Hair follicle dermal papilla cell (primary cell): ENCODE measurements around the gene SEMA6C. TPM values are rescaled to one million over a fixed set of nuclear protein-coding genes. Genes with fewer than 3 reads are reported as not detected.

Source experiments
- total RNA-seq: library from RNA; depleted of rRNA; stranded (reverse); fragments of >200 nt; gene quantifications from 2 replicates; pipeline ENCODE4 v1.2.3, GENCODE V29; 2012

Gene SEMA6C, protein sequence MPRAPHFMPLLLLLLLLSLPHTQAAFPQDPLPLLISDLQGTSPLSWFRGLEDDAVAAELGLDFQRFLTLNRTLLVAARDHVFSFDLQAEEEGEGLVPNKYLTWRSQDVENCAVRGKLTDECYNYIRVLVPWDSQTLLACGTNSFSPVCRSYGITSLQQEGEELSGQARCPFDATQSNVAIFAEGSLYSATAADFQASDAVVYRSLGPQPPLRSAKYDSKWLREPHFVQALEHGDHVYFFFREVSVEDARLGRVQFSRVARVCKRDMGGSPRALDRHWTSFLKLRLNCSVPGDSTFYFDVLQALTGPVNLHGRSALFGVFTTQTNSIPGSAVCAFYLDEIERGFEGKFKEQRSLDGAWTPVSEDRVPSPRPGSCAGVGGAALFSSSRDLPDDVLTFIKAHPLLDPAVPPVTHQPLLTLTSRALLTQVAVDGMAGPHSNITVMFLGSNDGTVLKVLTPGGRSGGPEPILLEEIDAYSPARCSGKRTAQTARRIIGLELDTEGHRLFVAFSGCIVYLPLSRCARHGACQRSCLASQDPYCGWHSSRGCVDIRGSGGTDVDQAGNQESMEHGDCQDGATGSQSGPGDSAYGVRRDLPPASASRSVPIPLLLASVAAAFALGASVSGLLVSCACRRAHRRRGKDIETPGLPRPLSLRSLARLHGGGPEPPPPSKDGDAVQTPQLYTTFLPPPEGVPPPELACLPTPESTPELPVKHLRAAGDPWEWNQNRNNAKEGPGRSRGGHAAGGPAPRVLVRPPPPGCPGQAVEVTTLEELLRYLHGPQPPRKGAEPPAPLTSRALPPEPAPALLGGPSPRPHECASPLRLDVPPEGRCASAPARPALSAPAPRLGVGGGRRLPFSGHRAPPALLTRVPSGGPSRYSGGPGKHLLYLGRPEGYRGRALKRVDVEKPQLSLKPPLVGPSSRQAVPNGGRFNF
- total RNA-seq, result 5.4 and 5.5 TPM in 2 replicates

DNA sequence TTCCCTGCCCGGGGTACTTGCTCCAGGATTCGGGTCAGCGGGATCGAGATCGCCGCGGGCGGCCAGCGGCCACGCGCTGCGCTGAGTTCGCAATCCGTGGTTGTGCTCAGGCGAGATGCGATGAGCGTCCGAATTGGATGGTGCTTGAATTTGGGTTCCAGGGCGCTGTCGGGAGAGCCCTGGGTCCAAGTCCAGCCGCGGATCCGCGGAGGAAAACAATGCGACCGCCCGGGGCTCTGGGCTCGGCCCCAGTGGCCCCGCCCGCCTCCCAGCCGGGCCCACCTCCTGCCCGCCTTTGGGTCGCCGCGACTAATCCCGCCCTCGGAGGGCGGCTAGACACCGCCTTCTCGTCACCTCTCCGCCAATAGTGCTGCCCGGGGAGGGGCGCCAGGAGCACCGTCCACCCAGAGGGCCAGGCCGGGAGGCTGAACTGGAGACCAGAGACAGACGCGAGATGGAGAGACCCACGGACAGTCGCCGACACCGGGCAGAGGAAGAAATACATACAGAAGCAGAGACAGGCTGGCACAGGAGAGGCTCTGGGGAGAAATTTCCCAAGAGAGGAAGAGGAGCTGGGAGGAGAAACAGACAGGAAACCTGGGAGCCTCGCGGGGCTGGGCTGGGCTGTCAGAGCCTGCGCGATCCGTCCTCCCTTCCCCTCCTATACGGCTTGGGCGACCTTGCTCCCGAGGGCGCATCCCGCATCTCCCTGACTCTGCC, at the start of gene SEMA6C:
TSS of gene SEMA6C (minus strand) at position 220 of the 720 bp plus-strand sequence. CDS start 4,010 bp downstream, outside the sequence.

DNA sequence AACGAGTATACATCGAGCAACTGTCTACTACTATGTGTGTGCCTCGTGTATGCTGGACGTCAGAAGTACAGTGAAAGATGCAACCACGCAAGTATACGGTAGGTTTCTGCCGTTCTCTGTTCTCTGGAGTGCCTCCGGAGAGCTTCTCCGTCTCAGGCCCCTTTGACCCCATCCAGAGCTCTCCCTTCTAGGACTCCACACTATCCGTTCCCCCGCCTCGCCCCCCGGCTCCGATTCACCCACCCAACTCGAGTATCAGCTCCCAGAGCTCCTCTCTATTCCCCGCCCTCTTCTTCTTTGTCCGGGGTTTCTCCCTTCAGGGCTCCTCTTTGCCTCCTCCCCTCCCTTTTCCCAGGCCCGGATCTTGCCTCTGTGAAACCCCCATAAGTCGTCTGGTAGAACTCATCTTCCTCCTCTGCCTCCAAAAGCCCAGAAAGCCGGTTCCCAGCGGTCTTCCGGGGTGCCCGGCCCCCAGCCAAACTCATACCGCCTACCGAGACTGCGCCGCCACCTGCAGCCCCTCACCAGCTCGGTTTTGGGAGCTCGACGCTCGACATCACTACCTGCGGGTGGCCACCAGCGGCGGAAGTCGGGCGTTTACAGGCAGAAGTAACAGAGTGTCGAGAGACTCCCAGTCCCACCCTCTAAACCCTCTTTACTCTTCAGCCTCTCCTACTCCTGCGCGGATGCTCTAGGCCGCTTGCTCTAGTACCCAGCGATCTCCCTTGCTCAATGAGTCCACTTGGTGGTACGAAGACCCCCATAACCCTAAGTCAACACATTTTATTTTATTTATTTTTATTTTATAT, 43.4 kb upstream of the SEMA6C start, which contains the start of gene VPS72:
TSS of gene VPS72 (minus strand) at position 561 of the 809 bp plus-strand sequence. CDS start at position 485, 76 bp downstream.

DNA sequence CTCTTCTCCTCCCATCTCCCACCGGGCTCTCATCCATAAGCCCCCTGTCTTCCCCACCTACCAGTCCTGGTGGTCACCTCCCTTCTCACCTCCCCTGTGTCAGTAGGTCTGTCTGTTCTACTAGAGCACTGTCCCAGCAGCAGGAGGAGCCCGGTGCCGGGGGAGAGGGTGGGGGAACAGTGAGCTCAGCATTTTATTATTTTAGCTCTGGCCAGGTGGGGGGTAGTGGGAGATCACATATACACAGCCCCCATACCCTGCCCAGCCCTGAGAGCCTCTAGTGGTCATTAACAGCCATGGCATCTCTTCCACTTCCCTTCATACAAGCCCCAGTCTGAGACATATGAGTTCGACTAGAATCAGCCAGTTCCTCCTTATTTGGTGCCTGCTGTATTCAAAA, 29.4 kb upstream of the SEMA6C start, which contains the start of gene TMOD4:
TSS of gene TMOD4 (minus strand) at position 119 of the 400 bp plus-strand sequence. CDS start 1,106 bp downstream, outside the sequence.

DNA sequence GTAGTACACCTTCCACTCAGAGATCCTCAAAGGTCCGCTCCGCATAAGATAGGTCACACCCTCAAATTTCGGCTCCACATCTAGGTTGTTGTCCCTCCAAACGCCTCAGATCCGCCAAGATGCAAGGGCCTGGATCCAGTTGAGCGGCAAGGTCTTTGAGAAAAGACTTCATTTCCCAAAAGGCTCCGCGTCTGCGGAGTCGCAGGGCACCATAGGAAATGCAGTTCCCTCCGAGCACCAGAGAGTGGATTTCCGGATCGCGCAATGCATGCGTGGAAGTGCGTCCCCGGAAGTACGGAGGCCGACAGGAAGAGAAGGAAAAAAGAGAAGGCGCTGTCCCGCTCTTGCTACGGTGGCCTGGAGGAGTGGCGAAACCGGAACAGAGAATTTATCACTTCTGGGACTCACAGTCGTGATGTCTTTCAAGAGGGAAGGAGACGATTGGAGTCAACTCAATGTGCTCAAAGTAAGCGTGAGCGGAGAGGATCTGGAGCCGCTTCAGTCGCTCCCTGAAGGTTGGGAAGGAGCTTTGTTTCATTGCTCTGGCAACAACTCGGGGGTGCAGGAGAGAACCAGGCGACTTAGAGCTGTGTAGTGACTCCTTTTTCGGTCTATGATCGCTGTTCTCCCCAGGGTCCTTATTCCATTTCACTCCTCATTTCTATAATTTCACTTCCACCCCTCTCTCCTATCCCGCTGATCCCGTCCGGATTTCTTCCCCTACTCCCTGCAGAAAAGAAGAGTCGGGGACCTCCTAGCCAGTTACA, 19.5 kb upstream of the SEMA6C start, which contains the start of the genes LYSMD1 and SCNM1:
TSS of gene LYSMD1 (minus strand) at position 165 of the 767 bp plus-strand sequence. CDS start 644 bp downstream, outside the sequence.
TSS of gene SCNM1 (plus strand) at position 407 of the 767 bp plus-strand sequence. CDS start at position 416, 9 bp downstream.

DNA sequence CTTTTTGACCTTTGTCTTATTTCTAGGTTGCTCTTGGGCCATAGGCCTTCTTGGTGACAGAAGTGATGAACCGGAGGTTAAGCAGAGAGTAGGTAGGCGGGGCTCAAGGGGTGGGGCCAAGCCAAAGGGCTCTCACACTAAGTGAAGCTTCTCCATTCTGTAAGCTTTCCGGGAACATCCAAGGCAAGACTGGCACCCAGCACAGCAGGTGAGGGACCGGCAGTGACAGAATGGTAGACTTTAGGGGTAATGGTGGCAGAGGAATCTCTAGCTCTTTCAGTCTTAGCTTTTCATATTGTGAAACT, 10.0 kb upstream of the SEMA6C start, which contains the start of gene TNFAIP8L2:
TSS of gene TNFAIP8L2 (plus strand) at position 135 of the 305 bp plus-strand sequence. CDS start 2,049 bp downstream, outside the sequence.

Other genes with a start within 250 kb of the SEMA6C start
- gene SETDB1, start 220.3 kb downstream of the SEMA6C start, total RNA-seq, result 40.8 and 49.3 TPM in 2 replicates
- 131 and 147 TPM in 2 replicates for gene CERS2, start 171.8 kb downstream of the SEMA6C start, total RNA-seq
- 0.16 TPM in 1 of 2 replicates, not detected in the other for gene ANXA9, start 164.3 kb downstream of the SEMA6C start, total RNA-seq
- gene MINDY1, start 139.7 kb downstream of the SEMA6C start, total RNA-seq, result 20.4 and 21.1 TPM in 2 replicates
- 9.1 and 10.4 TPM in 2 replicates for gene PRUNE1, start 138.2 kb downstream of the SEMA6C start, total RNA-seq
- under 0.01 and 0.12 TPM in 2 replicates for gene BNIPL, start 110.0 kb downstream of the SEMA6C start, total RNA-seq
- 3.6 and 5.0 TPM in 2 replicates for gene C1orf56, start 98.9 kb downstream of the SEMA6C start, total RNA-seq
- 62.1 and 64.6 TPM in 2 replicates for gene CDC42SE1, start 87.0 kb downstream of the SEMA6C start, total RNA-seq
- gene MLLT11, start 86.2 kb downstream of the SEMA6C start, total RNA-seq, result 2.3 and 2.8 TPM in 2 replicates
- 18.8 and 19.3 TPM in 2 replicates for gene GABPB2, start 75.9 kb downstream of the SEMA6C start, total RNA-seq
- gene TNFAIP8L2, start 10.0 kb upstream of the SEMA6C start, total RNA-seq, result not detected in 2 replicates
- 7.0 and 8.7 TPM in 2 replicates for gene LYSMD1, start 19.3 kb upstream of the SEMA6C start, total RNA-seq
- gene SCNM1, start 19.5 kb upstream of the SEMA6C start, total RNA-seq, result 22.2 and 29.0 TPM in 2 replicates
- 0.81 and 1.6 TPM in 2 replicates for gene TMOD4, start 29.4 kb upstream of the SEMA6C start, total RNA-seq
- 42.8 and 45.5 TPM in 2 replicates for gene VPS72, start 43.6 kb upstream of the SEMA6C start, total RNA-seq
- 117 and 146 TPM in 2 replicates for gene PIP5K1A, start 51.9 kb upstream of the SEMA6C start, total RNA-seq
- 92.5 and 96.8 TPM in 2 replicates for gene PSMD4, start 108.1 kb upstream of the SEMA6C start, total RNA-seq
- gene ZNF687, start 135.7 kb upstream of the SEMA6C start, total RNA-seq, result 23.3 and 27.4 TPM in 2 replicates
- 92.2 and 93.9 TPM in 2 replicates for gene PI4KB, start 180.8 kb upstream of the SEMA6C start, total RNA-seq
- gene RFX5, start 200.6 kb upstream of the SEMA6C start, total RNA-seq, result 31.3 and 33.4 TPM in 2 replicates
- 43.8 and 51.8 TPM in 2 replicates for gene SELENBP1, start 226.1 kb upstream of the SEMA6C start, total RNA-seq